Subcutaneous adipose tissue (tissue), 4 donors: ENCODE measurements around the gene SHISA2. TPM values are rescaled to one million over a fixed set of nuclear protein-coding genes. Genes with fewer than 3 reads are reported as not detected.

Experiments
- CTCF ChIP-seq: fragments of 450-650 bp; IDR thresholded peaks from one replicate; pipeline ENCODE4 v1.5.1; 2016; ENCODE audit warnings: low read depth, mild to moderate bottlenecking, control low read depth, antibody characterized with exemption, moderate library complexity
- total RNA-seq, 4 donors: library from RNA; depleted of rRNA; stranded (reverse); fragments of >200 nt; gene quantifications; one replicate each; pipeline ENCODE4 v1.1.0, GENCODE V29; 2016

The SHISA2 gene
- total RNA-seq, 4 donors from 2014 or later: 0.44 to 0.82 (median 0.54) TPM

GRCh38 chr13:26042785-26043184, 9.0 kb downstream of the SHISA2 start:
- TF ChIP-seq CTCF: no peak

DNA sequence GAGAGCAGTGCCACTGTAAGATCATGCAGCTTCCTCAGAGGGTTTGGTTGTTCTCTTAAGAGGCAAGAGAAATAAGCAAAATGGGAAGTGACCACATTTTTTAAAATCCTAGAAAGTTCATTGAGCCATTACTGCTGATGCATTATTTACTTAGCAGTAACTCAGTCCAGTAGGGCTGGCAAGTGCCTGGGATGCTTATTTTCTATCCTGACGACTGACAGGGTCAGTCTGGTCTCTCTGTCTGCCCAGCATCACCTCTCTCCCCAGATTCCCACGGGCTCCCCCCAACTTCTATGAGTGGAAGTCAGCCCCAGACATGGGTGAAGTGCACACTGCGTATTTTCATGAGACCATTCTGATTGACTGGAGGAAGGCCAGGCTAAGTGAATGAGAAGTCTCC, 10.4 kb downstream of the SHISA2 start:
- TF ChIP-seq CTCF: no peak

GRCh38 chr13:26038931-26039475, 12.8 kb downstream of the SHISA2 start:
- TF ChIP-seq CTCF: no peak

- no peak for TF ChIP-seq CTCF
Measured at GRCh38 chr13:26037302-26037701, 14.5 kb downstream of the SHISA2 start.

DNA sequence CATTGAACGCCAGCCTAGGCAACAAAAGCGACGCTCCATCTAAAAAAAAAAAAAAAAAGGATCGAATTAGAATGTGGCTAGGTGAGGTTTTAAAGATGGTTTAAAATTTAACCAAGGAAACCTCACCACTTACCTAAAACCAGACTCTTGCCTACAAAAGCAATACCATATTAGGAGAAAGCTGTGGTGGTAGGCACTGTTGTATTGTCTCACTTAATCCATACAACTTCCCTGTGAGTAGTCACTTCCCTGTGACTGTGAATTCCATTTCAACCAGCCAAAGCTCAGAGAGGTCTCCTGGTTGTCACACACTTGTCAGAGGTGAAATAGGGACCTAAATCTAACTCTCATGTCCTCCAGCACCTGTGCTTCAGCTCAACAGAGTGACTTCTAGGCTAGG, 15.4 kb downstream of the SHISA2 start:
- no peak for TF ChIP-seq CTCF

GRCh38 chr13:26034018-26034417, 17.8 kb downstream of the SHISA2 start:
- TF ChIP-seq CTCF: no peak

DNA sequence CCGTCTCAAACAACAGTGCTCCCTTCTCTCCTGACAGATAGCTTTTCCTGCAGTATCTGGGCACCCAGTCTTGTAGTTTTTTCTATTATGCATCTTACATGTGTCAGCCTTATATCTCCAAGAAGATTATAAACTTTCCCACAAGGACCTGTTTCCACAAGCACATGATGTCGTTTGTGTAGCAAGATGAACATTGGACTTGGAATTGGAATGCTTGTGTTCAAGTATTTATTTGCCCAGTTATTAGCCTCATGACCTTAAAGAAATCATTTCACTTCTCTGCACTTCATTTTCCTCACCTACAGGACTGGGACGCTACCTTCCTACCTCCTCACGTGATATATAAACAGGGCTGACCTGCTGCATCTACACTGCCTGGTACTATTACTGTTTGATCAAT, 21.5 kb downstream of the SHISA2 start:
- TF ChIP-seq CTCF: no peak
